Smooth muscle cell (in vitro differentiated cells): ENCODE measurements around the gene HNRNPU. TPM values are rescaled to one million over a fixed set of nuclear protein-coding genes. Genes with fewer than 3 reads are reported as not detected.
A peak's percentile ranks its signal among the peaks of the same experiment; 100 is the strongest.

Experiments used
- DNase-seq: peaks from one replicate; lab custom pipeline; 2025; ENCODE audit not compliant: unreplicated experiment; lab: John Stamatoyannopoulos, UW
- H2AFZ ChIP-seq: fragments of 200-600 bp; sonication (generic); 2 replicates; pipeline ENCODE4 v1.6.0; 2016; ENCODE audit warnings: antibody characterized with exemption, low read depth, mild to moderate bottlenecking
- H3F3A ChIP-seq: fragments of 200-600 bp; sonication (generic); 2 replicates; pipeline ENCODE4 v1.6.0; 2017; ENCODE audit warnings: antibody characterized with exemption, low read depth
- H3K27ac ChIP-seq: fragments of 200-600 bp; sonication (generic); 2 replicates; pipeline ENCODE4 v1.5.1; 2016; ENCODE audit warnings: low read depth, mild to moderate bottlenecking
- H3K27me3 ChIP-seq: fragments of 200-600 bp; sonication (generic); 2 replicates; pipeline ENCODE4 v1.6.1; 2016; ENCODE audit warnings: low read depth, mild to moderate bottlenecking
- H3K36me3 ChIP-seq: fragments of 200-600 bp; sonication (generic); 2 replicates; pipeline ENCODE4 v1.5.1; 2016; ENCODE audit warnings: low read depth
- H3K4me1 ChIP-seq: fragments of 200-600 bp; sonication (generic); 2 replicates; pipeline ENCODE4 v1.5.1; 2016; ENCODE audit warnings: low read depth
- H3K4me2 ChIP-seq: fragments of 200-600 bp; sonication (generic); 2 replicates; pipeline ENCODE4 v1.6.0; 2016; ENCODE audit warnings: mild to moderate bottlenecking
- H3K4me3 ChIP-seq: fragments of 200-600 bp; sonication (generic); 2 replicates; pipeline ENCODE4 v1.5.1; 2016; ENCODE audit warnings: mild to moderate bottlenecking
- H3K79me2 ChIP-seq: fragments of 200-600 bp; sonication (generic); 2 replicates; pipeline ENCODE4 v1.6.0; 2016; ENCODE audit warnings: low read depth, mild to moderate bottlenecking
- H3K9ac ChIP-seq: fragments of 200-600 bp; sonication (generic); 2 replicates; pipeline ENCODE4 v1.6.0; 2016; ENCODE audit warnings: low read depth
- H3K9me3 ChIP-seq: fragments of 200-600 bp; sonication (generic); replicated peaks from 2 replicates; pipeline ENCODE4 v1.5.1; 2016; ENCODE audit warnings: low read depth
- H4K20me1 ChIP-seq: fragments of 200-600 bp; sonication (generic); 2 replicates; pipeline ENCODE4 v1.6.0; 2016; ENCODE audit warnings: low read depth
- WGBS: methylation state at CpG from one replicate; pipeline ENCODE4 v1.1.7; 2016; ENCODE audit warnings: low lambda C conversion rate; 5-methylcytosine and 5-hydroxymethylcytosine counted together
- polyA plus RNA-seq: library from polyadenylated mRNA; unstranded; fragments of >200 nt; fragmentation: Nextera tagmentation; extraction: Ambion mirVana; gene quantifications from 2 replicates; pipeline ENCODE4 v1.2.1, GENCODE V29; 2016
- total RNA-seq: library from RNA; depleted of rRNA; stranded (reverse); fragments of >200 nt; gene quantifications from 2 replicates; pipeline ENCODE4 v1.2.3, GENCODE V29; 2014
- TF ChIP-seq, protein P1 (sequence below): fragments of 200-600 bp; sonication (generic); IDR thresholded peaks from 2 replicates; pipeline ENCODE4 v1.5.1; 2017; ENCODE audit warnings: borderline replicate concordance, mild to moderate bottlenecking, antibody characterized with exemption; ENCODE audit not compliant: insufficient read depth, poor library complexity, severe bottlenecking

Gene HNRNPU
- total and polyA plus RNA-seq, 2 experiments from 2014 or later, result 198 to 286 TPM

GRCh38 chr1:244857761-244858160, 6.6 kb downstream of the HNRNPU start:
- WGBS, result 82% methylated on average over 3 of the region's 3 CpGs

DNA sequence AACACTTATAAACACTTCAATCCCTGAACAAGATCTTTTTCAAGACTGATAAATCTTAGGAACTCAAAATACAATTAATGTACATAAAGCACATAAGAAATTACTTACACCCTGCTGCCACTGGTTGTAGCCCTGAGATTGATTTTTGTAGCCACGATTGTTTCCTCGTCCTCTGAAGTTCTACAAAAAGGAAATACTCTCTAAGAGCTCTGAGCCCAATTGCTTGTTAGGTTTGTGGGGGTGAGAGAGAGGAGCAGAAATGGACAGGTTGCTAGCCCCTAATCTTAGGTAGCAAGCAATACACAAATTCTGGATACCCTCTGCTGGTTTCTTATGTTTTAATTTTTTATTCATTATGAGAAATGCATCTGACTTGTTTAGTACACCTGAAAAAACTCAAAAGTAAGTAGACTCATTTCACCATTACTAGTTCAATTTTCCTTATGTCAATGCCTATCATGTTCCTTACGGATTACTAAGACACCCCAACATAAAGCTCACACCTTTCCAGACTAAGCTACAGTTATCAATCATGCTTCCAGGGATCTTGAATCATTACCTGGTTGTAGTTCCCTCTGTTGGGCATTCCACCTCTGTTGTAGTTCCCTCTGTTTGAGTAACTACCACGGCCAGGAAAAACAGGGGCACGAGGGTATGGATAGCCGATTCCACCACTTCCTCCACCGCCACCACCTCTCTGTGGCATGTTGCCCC, 9.3 kb downstream of the HNRNPU start:
- H3F3A ChIP-seq, result peaks cover 40% of the 10 kb centered on the region
- no peak overlapping the region for H2AFZ ChIP-seq
- no peak overlapping the region for H3K4me2 ChIP-seq
- peaks cover 100% of the 10 kb centered on the region for H4K20me1 ChIP-seq
- no peak overlapping the region for H3K4me3 ChIP-seq
- 96% methylated on average over 7 of the region's 7 CpGs for WGBS
- peaks cover 93% of the 10 kb centered on the region for H3K79me2 ChIP-seq
- no peaks in the 10 kb centered on the region for H3K27me3 ChIP-seq
- TF ChIP-seq, protein P1, sequence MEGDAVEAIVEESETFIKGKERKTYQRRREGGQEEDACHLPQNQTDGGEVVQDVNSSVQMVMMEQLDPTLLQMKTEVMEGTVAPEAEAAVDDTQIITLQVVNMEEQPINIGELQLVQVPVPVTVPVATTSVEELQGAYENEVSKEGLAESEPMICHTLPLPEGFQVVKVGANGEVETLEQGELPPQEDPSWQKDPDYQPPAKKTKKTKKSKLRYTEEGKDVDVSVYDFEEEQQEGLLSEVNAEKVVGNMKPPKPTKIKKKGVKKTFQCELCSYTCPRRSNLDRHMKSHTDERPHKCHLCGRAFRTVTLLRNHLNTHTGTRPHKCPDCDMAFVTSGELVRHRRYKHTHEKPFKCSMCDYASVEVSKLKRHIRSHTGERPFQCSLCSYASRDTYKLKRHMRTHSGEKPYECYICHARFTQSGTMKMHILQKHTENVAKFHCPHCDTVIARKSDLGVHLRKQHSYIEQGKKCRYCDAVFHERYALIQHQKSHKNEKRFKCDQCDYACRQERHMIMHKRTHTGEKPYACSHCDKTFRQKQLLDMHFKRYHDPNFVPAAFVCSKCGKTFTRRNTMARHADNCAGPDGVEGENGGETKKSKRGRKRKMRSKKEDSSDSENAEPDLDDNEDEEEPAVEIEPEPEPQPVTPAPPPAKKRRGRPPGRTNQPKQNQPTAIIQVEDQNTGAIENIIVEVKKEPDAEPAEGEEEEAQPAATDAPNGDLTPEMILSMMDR, result no peak
- H3K36me3 ChIP-seq, result peaks cover 71% of the 10 kb centered on the region
- no peak overlapping the region for H3K9ac ChIP-seq
- no peak for DNase-seq
- H3K4me1 ChIP-seq, result peaks cover 14% of the 10 kb centered on the region
- H3K9me3 ChIP-seq, result no peaks in the 10 kb centered on the region
- H3K27ac ChIP-seq, result no peak overlapping the region

More at GRCh38 chr1:244857761-244858160, 6.6 kb downstream of the HNRNPU start:
- no peaks in the 10 kb centered on the region for H3K9me3 ChIP-seq
- peak overlapping the region; percentile 34 for H3K27ac ChIP-seq
- DNase-seq, result no peak
- no peak overlapping the region for H3K4me3 ChIP-seq
- H4K20me1 ChIP-seq, result peaks cover 100% of the 10 kb centered on the region
- TF ChIP-seq, protein P1, result no peak
- peaks cover 33% of the 10 kb centered on the region for H3K4me1 ChIP-seq
- no peak overlapping the region for H3K4me2 ChIP-seq
- peaks cover 57% of the 10 kb centered on the region for H3K36me3 ChIP-seq
- no peak overlapping the region for H2AFZ ChIP-seq
- H3K27me3 ChIP-seq, result no peaks in the 10 kb centered on the region
- peaks cover 99% of the 10 kb centered on the region for H3K79me2 ChIP-seq
- peaks cover 33% of the 10 kb centered on the region for H3F3A ChIP-seq
- H3K9ac ChIP-seq, result no peak overlapping the region

DNA sequence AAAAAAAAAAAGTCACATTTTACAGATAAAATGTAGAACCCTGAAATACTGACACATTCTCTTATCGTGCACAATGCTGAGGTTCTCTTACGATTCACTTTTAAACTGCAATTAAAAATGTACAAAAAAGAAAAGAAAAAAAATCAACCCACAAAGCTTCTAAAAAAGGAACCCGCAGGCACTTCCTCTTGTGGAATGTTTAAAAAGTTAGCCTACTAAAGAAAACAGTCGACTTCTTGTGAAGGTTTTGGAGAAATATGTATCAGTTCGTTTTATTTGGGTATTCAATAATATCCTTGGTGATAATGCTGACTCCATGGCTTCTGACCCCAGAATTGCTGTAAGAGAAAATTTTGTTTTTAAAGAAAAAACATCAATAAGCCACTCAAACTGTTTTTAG, 10.2 kb downstream of the HNRNPU start:
- Histone ChIP-seq H3K36me3 (peaks cover 65% of the 10 kb centered on the region), H3K9me3 (no peaks in the 10 kb centered on the region), H3K27ac (no peak overlapping the region), H3K4me2 (no peak overlapping the region), H3K4me3 (no peak overlapping the region), H4K20me1 (peaks cover 99% of the 10 kb centered on the region), H3K79me2 (peaks cover 88% of the 10 kb centered on the region), H3K4me1 (peaks cover 5% of the 10 kb centered on the region), H3K9ac (no peak overlapping the region), H3K27me3 (no peaks in the 10 kb centered on the region), H2AFZ (no peak overlapping the region), H3F3A (peaks cover 41% of the 10 kb centered on the region)
- no peak for DNase-seq
- TF ChIP-seq, protein P1, result no peak
- 96% methylated on average over 5 of the region's 5 CpGs for WGBS

- DNase-seq, result no peak
- TF ChIP-seq, protein P1, result no peak
- Histone ChIP-seq H3K4me1 (no peaks in the 10 kb centered on the region), H3K36me3 (peaks cover 57% of the 10 kb centered on the region), H3K79me2 (peaks cover 88% of the 10 kb centered on the region), H3K4me2 (no peak overlapping the region), H3K9me3 (no peaks in the 10 kb centered on the region), H3K9ac (no peak overlapping the region), H3F3A (peaks cover 52% of the 10 kb centered on the region), H2AFZ (no peak overlapping the region), H4K20me1 (peaks cover 95% of the 10 kb centered on the region), H3K4me3 (no peak overlapping the region), H3K27me3 (no peaks in the 10 kb centered on the region), H3K27ac (peak overlapping the region; percentile 32)
- 95% methylated on average over 1 of the region's 1 CpG for whole genome bisulfite sequencing
Measured at GRCh38 chr1:244852694-244853093, 11.6 kb downstream of the HNRNPU start.
